Measurements from ENCODE around the gene ARL9.

ARL9 gene

DNA sequence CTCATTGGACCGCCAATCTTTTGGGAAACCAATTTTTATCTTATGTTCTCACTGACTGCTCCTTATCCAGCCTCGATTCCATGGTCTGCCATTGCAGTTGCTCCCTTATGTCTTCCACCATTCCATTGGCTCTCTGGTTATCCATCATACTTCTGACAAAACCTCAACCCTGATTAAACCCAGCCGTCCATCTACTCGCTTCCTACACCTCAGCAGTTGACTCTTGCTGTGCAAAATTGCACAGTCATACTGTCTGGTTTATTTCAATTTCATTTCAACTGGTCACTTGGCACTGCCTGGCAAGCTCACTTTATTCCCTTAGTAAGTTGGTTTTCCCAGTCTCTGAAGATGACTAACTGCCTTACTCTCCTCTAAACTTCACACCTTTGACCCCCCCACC, 26.2 kb downstream of the ARL9 start:
- DNase-seq: no peak

DNA sequence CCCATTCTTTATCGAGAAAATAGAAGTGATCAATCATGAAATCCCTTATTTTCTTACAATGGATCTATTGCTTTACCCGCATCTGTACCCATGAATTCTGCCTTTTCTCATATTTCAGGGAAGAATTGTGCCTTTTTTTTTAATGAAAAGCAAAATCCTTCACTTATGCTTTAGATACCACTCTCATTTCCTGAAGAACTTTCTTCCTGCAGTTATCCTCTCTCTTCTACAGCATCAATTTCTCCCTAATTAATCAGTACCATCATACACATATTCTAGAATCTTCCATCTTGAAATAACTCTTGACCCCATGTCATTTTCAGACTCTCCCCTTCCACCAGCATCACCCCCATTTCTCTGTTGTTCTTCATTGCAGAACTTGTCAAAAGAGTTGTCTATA, 26.6 kb downstream of the ARL9 start:
- no peak for DNase-seq

DNA sequence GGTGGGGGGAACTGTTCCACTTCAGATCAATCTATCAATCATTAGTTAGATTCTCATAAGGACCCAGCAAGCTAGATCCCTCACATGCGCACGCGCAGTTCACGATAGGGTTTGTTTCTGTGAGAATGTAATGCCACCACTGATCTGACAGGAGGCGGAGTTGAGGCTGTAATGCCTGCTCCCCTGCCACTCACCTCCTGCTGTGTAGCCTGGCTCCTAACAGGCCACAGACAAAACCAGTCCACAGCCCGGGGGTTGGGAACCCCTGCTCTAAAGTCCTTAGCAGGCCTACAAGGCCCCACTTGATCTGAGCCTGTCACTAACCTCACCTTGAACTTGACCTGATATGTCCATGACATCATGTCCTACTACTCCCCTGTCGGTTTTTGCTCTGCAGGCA, 30.3 kb downstream of the ARL9 start:
- no peak for DNase-seq

DNA sequence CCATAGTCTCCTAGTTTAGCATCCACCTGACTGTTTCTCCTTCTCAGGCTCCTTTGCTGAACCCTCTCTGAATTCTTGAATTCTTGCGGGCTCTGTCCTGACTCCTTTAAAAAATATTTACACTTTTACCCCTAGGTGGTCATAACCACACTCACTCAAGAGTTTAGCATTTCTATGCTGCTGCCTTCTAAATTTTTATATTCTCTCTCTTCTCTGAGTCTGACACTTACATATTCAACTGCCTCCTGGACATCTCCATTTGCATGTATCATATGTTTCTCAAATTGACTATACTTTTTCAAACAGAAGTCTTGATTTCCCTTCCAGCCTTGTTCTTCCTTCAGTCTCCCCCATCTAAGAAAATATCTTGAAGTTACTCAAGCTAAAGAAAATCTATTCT, 31.6 kb downstream of the ARL9 start:
- no peak for DNase-seq

DNA sequence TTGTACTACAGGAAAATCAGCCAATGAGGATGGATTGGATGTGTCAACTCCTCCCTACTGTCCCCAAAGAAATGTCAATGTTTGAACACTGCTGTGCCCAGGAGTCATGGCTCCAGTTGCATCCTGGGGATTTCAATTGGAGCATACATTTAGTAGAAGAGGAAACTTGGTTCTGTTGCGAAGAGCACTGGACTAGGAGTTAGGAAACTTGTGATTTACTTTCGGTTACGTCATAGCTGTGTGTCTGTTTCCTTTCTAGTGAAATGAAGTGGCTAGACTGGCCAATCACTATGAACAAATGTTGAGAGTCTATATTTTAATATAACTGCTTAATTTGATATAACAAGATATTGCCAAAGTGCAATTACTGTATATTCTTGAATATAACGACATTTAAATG, 35.2 kb downstream of the ARL9 start:
- DNase-seq: no peak

DNA sequence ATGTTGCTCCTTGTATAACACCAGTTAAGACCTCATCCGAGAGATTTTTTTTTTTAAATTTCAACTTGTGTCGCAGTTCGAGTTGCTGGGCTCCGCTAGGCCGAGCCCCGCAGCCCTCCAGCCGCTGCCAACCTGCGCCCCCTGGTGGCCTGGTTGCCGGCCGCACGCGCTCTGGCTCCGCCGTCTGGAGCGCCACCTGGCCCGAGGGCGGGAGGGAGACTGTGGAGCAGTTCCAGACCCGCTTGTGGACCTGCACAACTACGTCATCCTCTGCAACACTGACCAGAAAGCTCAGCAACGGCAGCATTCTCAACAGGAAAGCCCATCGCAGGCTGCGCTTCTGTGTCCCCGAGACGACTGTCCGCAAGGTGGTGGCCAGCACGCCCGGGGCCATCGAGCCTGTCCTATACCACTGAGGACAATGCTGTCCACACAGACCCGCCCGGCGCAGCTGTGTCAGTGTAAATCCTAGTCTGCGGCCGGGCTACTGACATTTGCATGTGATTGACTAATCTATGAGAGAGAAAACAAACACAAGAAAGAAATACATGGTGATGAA, 39.1 kb downstream of the ARL9 start:
- DNase-seq: peak; percentile 65

DNA sequence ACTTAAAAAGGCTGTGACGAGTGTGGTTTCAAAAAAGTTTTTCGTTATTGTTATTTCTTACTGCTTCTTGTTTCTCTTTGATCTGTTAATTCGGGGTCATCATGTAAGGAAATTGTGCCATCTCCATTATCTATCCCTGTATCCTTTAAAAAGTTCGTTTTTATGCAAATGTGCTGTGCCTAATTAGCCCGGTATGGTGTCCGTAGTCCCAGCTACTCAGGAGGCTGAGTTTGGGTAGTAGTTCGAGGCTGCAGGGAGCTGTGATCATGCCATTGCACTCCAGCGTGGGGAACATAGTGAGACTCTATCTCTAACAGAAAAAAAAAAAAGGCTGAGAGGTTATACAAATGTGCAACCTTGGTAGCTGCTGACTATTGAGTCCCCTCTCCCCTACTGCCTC, 45.1 kb downstream of the ARL9 start:
- DNase-seq: no peak

DNA sequence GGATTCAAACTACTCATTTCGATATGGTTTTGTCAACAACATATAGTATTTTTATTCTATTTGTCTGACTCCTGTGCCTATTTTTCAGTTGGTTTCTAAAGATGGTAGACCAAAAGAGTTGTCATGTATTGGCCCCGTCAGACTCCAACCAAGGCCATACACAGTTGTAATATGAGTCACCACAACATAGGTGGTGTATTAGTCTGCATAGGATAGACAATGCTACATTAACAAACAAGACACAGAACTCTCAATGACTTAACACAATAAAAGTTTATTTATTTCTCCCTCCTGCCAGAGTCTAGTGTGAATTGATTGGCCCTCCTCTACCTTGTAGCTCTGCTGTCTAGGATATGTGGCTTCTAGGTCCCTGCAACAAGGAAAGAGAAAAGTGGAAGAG, 45.9 kb downstream of the ARL9 start:
- no peak for DNase-seq

DNA sequence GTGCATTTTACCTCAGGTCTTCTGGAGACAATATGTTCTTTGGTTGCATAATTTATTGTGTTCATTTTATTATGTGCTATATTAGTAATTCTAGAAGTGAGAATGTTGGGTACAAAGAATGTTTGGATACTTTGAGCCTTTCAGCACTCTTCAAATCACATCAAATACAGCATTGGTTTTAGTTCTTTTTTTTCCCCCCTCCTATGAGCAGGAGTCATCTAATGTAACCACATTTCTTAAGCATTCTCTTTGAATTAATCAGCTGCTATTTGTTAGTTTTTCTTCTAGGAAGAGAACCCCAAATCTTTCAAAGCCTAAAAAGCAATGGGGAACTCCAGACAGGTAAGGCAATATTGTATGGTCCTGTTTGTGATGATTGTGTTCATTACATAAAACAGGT, 46.7 kb downstream of the ARL9 start:
- peak; percentile 18 for DNase-seq

DNA sequence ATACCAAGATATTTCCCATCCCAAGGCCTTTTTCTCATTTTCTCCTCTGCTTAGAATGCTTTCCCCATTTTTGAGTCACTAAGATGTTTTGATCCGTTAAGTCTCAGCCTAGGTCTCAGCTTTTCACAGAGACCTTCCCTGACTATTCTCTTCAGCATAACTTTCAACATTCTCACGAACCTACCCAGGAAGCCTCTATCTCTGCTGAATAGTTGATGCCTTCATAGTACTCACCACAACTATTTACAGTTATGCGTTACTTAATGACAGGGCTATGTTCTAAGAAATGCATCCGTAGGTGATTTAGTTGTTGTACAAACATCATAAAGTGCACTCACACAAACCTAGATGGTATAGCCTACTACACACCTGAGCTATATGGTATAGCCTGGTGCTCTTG, 64.5 kb downstream of the ARL9 start:
- peak; percentile 4 for DNase-seq
